ENCODE results near the gene PACC1. TPM values are rescaled to one million over a fixed set of nuclear protein-coding genes. Genes with fewer than 3 reads are reported as not detected.

Gene PACC1
- 9.7 TPM for polyA plus RNA-seq (2013, experiment 1 of 2)
- 11.1 TPM for polyA plus RNA-seq (2013, experiment 2 of 2)

GRCh38 chr1:212414328-212415106 lies at the start of gene PACC1:
Gene PACC1, minus strand, starts transcription at chr1:212414886. Its CDS starts 129 bp downstream, at chr1:212414757.
- WGBS = under 1% methylated on average over 73 of the region's 74 CpGs
- Histone ChIP-seq H3K4me3 (ENCODE audit: low read length) (peak within 1 kb of the TSS; percentile 83), H3K9ac (ENCODE audit: low read depth, low read length) (peak within 1 kb of the TSS; percentile 61), H3K27ac (ENCODE audit: low read depth, low read length) (no peak within 1 kb of the TSS), H3K36me3 (ENCODE audit: insufficient read depth, low read length) (peaks cover 22% of the 10 kb centered on the region), H3K4me1 (ENCODE audit: insufficient read depth, low read length) (peaks cover 5% of the 10 kb centered on the region), H3K27me3 (ENCODE audit: insufficient read depth, low read length) (peaks cover 15% of the 10 kb centered on the region), H3K9me3 (ENCODE audit: insufficient read depth, low read depth, low read length) (no peaks in the 10 kb centered on the region)

- Histone ChIP-seq H3K9me3 (ENCODE audit: insufficient read depth, low read depth, low read length) (no peaks in the 10 kb centered on the region), H3K4me1 (ENCODE audit: insufficient read depth, low read length) (peaks cover 9% of the 10 kb centered on the region; the same call in 1 of the 2 replicates), H3K9ac (ENCODE audit: low read depth, low read length) (no peak overlapping the region; the same call in 1 of the 2 replicates), H3K4me3 (ENCODE audit: low read length) (no peak overlapping the region), H3K27ac (ENCODE audit: low read depth, low read length) (no peak overlapping the region), H3K36me3 (ENCODE audit: insufficient read depth, low read length) (no peaks in the 10 kb centered on the region), H3K27me3 (ENCODE audit: insufficient read depth, low read length) (no peaks in the 10 kb centered on the region)
- WGBS = 55% methylated on average over 7 of the region's 7 CpGs
These were observed 49.0 kb upstream of the PACC1 start for GRCh38 chr1:212463565-212464285.

- no peaks in the 10 kb centered on the region for H3K27me3 ChIP-seq (ENCODE audit: insufficient read depth, low read length)
- H3K9me3 ChIP-seq (ENCODE audit: insufficient read depth, low read depth, low read length) = no peaks in the 10 kb centered on the region
- peaks cover 9% of the 10 kb centered on the region; the same call in 1 of the 2 replicates for H3K4me1 ChIP-seq (ENCODE audit: insufficient read depth, low read length)
- WGBS = 79% methylated on average over 13 of the region's 13 CpGs
- no peaks in the 10 kb centered on the region for H3K36me3 ChIP-seq (ENCODE audit: insufficient read depth, low read length)
- no peak overlapping the region for H3K27ac ChIP-seq (ENCODE audit: low read depth, low read length)
- H3K9ac ChIP-seq (ENCODE audit: low read depth, low read length) = no peak overlapping the region
- H3K4me3 ChIP-seq (ENCODE audit: low read length) = no peak overlapping the region
These were observed 47.4 kb upstream of the PACC1 start for GRCh38 chr1:212461916-212462660.

- Histone ChIP-seq H3K9ac (ENCODE audit: low read depth, low read length) (no peak overlapping the region), H3K9me3 (ENCODE audit: insufficient read depth, low read depth, low read length) (no peaks in the 10 kb centered on the region), H3K36me3 (ENCODE audit: insufficient read depth, low read length) (no peaks in the 10 kb centered on the region), H3K4me3 (ENCODE audit: low read length) (no peak overlapping the region), H3K27me3 (ENCODE audit: insufficient read depth, low read length) (no peaks in the 10 kb centered on the region), H3K27ac (ENCODE audit: low read depth, low read length) (no peak overlapping the region), H3K4me1 (ENCODE audit: insufficient read depth, low read length) (peaks cover 9% of the 10 kb centered on the region; the same call in 1 of the 2 replicates)
- WGBS = 93% methylated on average over 9 of the region's 9 CpGs
These were observed 45.7 kb upstream of the PACC1 start for GRCh38 chr1:212460376-212460775.

GRCh38 chr1:212459656-212460055 lies 45.0 kb upstream of the PACC1 start:
- Histone ChIP-seq H3K9me3 (ENCODE audit: insufficient read depth, low read depth, low read length) (no peaks in the 10 kb centered on the region), H3K4me1 (ENCODE audit: insufficient read depth, low read length) (peaks cover 9% of the 10 kb centered on the region; the same call in 1 of the 2 replicates), H3K27ac (ENCODE audit: low read depth, low read length) (no peak overlapping the region), H3K4me3 (ENCODE audit: low read length) (no peak overlapping the region), H3K9ac (ENCODE audit: low read depth, low read length) (no peak overlapping the region), H3K36me3 (ENCODE audit: insufficient read depth, low read length) (no peaks in the 10 kb centered on the region), H3K27me3 (ENCODE audit: insufficient read depth, low read length) (no peaks in the 10 kb centered on the region)
- WGBS = 87% methylated on average over 5 of the region's 5 CpGs

GRCh38 chr1:212458817-212459216 lies 44.1 kb upstream of the PACC1 start:
- 75% methylated on average over 1 of the region's 1 CpG for WGBS
- 0 out of 2 replicates have a peak, but pooled peaks cover 2% of the 10 kb centered on the region for H3K4me1 ChIP-seq (ENCODE audit: insufficient read depth, low read length)
- no peaks in the 10 kb centered on the region for H3K36me3 ChIP-seq (ENCODE audit: insufficient read depth, low read length)
- H3K27me3 ChIP-seq (ENCODE audit: insufficient read depth, low read length) = no peaks in the 10 kb centered on the region
- no peak overlapping the region for H3K4me3 ChIP-seq (ENCODE audit: low read length)
- no peak overlapping the region for H3K27ac ChIP-seq (ENCODE audit: low read depth, low read length)
- H3K9me3 ChIP-seq (ENCODE audit: insufficient read depth, low read depth, low read length) = no peaks in the 10 kb centered on the region
- no peak overlapping the region for H3K9ac ChIP-seq (ENCODE audit: low read depth, low read length)

- H3K36me3 ChIP-seq (ENCODE audit: insufficient read depth, low read length) = no peaks in the 10 kb centered on the region
- 53% methylated on average over 8 of the region's 8 CpGs for WGBS
- no peak overlapping the region for H3K4me3 ChIP-seq (ENCODE audit: low read length)
- no peaks in the 10 kb centered on the region for H3K27me3 ChIP-seq (ENCODE audit: insufficient read depth, low read length)
- H3K4me1 ChIP-seq (ENCODE audit: insufficient read depth, low read length) = no peaks in the 10 kb centered on the region
- no peaks in the 10 kb centered on the region for H3K9me3 ChIP-seq (ENCODE audit: insufficient read depth, low read depth, low read length)
- H3K27ac ChIP-seq (ENCODE audit: low read depth, low read length) = no peak overlapping the region
- H3K9ac ChIP-seq (ENCODE audit: low read depth, low read length) = no peak overlapping the region; the same call in 1 of the 2 replicates
These were observed 43.2 kb upstream of the PACC1 start for GRCh38 chr1:212457740-212458338.

- Histone ChIP-seq H3K4me3 (ENCODE audit: low read length) (no peak overlapping the region), H3K4me1 (ENCODE audit: insufficient read depth, low read length) (no peaks in the 10 kb centered on the region), H3K9me3 (ENCODE audit: insufficient read depth, low read depth, low read length) (no peaks in the 10 kb centered on the region), H3K36me3 (ENCODE audit: insufficient read depth, low read length) (no peaks in the 10 kb centered on the region), H3K27me3 (ENCODE audit: insufficient read depth, low read length) (no peaks in the 10 kb centered on the region), H3K27ac (ENCODE audit: low read depth, low read length) (no peak overlapping the region), H3K9ac (ENCODE audit: low read depth, low read length) (no peak overlapping the region)
- WGBS = 53% methylated on average over 10 of the region's 10 CpGs
These were observed 41.3 kb upstream of the PACC1 start for GRCh38 chr1:212455803-212456528.

GRCh38 chr1:212455401-212455800 lies 40.7 kb upstream of the PACC1 start:
- Histone ChIP-seq H3K36me3 (ENCODE audit: insufficient read depth, low read length) (no peaks in the 10 kb centered on the region), H3K9me3 (ENCODE audit: insufficient read depth, low read depth, low read length) (no peaks in the 10 kb centered on the region), H3K27me3 (ENCODE audit: insufficient read depth, low read length) (no peaks in the 10 kb centered on the region), H3K4me3 (ENCODE audit: low read length) (no peak overlapping the region), H3K27ac (ENCODE audit: low read depth, low read length) (no peak overlapping the region), H3K9ac (ENCODE audit: low read depth, low read length) (no peak overlapping the region), H3K4me1 (ENCODE audit: insufficient read depth, low read length) (no peaks in the 10 kb centered on the region)
- WGBS = 93% methylated on average over 2 of the region's 2 CpGs

- no peaks in the 10 kb centered on the region for H3K9me3 ChIP-seq (ENCODE audit: insufficient read depth, low read depth, low read length)
- H3K27me3 ChIP-seq (ENCODE audit: insufficient read depth, low read length) = no peaks in the 10 kb centered on the region
- H3K4me1 ChIP-seq (ENCODE audit: insufficient read depth, low read length) = no peaks in the 10 kb centered on the region
- no peaks in the 10 kb centered on the region for H3K36me3 ChIP-seq (ENCODE audit: insufficient read depth, low read length)
- H3K4me3 ChIP-seq (ENCODE audit: low read length) = no peak overlapping the region
- no peak overlapping the region for H3K27ac ChIP-seq (ENCODE audit: low read depth, low read length)
- no peak overlapping the region for H3K9ac ChIP-seq (ENCODE audit: low read depth, low read length)
- 91% methylated on average over 3 of the region's 3 CpGs for WGBS
These were observed 40.1 kb upstream of the PACC1 start for GRCh38 chr1:212454741-212455140.

All from HUES64 (cell line).